NCI-H1092 treated with DMSO at 0.1 percent for 48 hours (cell line): ENCODE results near the gene EMC8.
"Not testable (repeated sequence)": the region's sequence is repeated elsewhere in the genome, so short reads cannot be mapped to it uniquely, and the experiment has no call there.

Source experiments
- DNase-seq: peaks from one replicate; lab custom pipeline; 2025; lab: John Stamatoyannopoulos, UW

The EMC8 gene

GRCh38 chr16:85812811-85813700 is 13.7 kb upstream of the EMC8 start:
- no peak for DNase-seq

- DNase-seq = no peak
These were observed 12.9 kb upstream of the EMC8 start for GRCh38 chr16:85812031-85812807.

GRCh38 chr16:85810742-85811115 is 11.4 kb upstream of the EMC8 start:
- DNase-seq = no peak

- DNase-seq = no peak
These were observed 10.9 kb upstream of the EMC8 start for GRCh38 chr16:85810097-85810741.

- no peak for DNase-seq
These were observed 10.3 kb upstream of the EMC8 start for GRCh38 chr16:85809645-85810044.

GRCh38 chr16:85808926-85809325 is 9.6 kb upstream of the EMC8 start:
- DNase-seq = no peak

- DNase-seq = not testable (repeated sequence)
These were observed 8.8 kb upstream of the EMC8 start for GRCh38 chr16:85808104-85808503.

GRCh38 chr16:85807340-85807739 is 8.0 kb upstream of the EMC8 start:
- DNase-seq = not testable (repeated sequence)

GRCh38 chr16:85806539-85806938 is 7.2 kb upstream of the EMC8 start:
- DNase-seq = no peak

GRCh38 chr16:85805442-85806045 is 6.2 kb upstream of the EMC8 start:
- DNase-seq = no peak

- DNase-seq = no peak
These were observed 4.2 kb upstream of the EMC8 start for GRCh38 chr16:85803570-85803969.

- DNase-seq = no peak
These were observed 951 bp upstream of the EMC8 start for GRCh38 chr16:85800321-85800669.

GRCh38 chr16:85798901-85799496 is 345 bp downstream of the EMC8 start:
- DNase-seq = no peak

GRCh38 chr16:85798283-85798776 is 1.0 kb downstream of the EMC8 start:
- no peak for DNase-seq

- no peak for DNase-seq
These were observed 2.7 kb downstream of the EMC8 start for GRCh38 chr16:85796599-85796998.

- DNase-seq = no peak
These were observed 3.2 kb downstream of the EMC8 start for GRCh38 chr16:85796152-85796551.

- no peak for DNase-seq
These were observed 4.6 kb downstream of the EMC8 start for GRCh38 chr16:85794696-85795095.

- no peak for DNase-seq
These were observed 5.6 kb downstream of the EMC8 start for GRCh38 chr16:85793662-85794298.

GRCh38 chr16:85789773-85790172 is 9.6 kb downstream of the EMC8 start:
- DNase-seq = no peak

- DNase-seq = no peak
These were observed 10.5 kb downstream of the EMC8 start for GRCh38 chr16:85788819-85789218.

GRCh38 chr16:85785927-85786326 is 13.4 kb downstream of the EMC8 start:
- DNase-seq = no peak
